Pulmonary artery endothelial cell (primary cell): ENCODE measurements around the gene CDH26. TPM values are rescaled to one million over a fixed set of nuclear protein-coding genes. Genes with fewer than 3 reads are reported as not detected.

Experiments
- DNase-seq: peaks from one replicate; pipeline ENCODE4 v3.0.0-alpha.2; 2011; ENCODE audit warnings: low read depth, low spot score
- total RNA-seq: library from RNA; depleted of rRNA; stranded (reverse); fragments of >200 nt; gene quantifications from 2 replicates; pipeline ENCODE4 v1.2.3, GENCODE V29; 2014

Gene CDH26
- total RNA-seq, 1 donor from 2014 or later: 0.07 TPM

GRCh38 chr20:60043435-60043834 lies 85.2 kb downstream of the CDH26 start:
- no peak for DNase-seq

DNA sequence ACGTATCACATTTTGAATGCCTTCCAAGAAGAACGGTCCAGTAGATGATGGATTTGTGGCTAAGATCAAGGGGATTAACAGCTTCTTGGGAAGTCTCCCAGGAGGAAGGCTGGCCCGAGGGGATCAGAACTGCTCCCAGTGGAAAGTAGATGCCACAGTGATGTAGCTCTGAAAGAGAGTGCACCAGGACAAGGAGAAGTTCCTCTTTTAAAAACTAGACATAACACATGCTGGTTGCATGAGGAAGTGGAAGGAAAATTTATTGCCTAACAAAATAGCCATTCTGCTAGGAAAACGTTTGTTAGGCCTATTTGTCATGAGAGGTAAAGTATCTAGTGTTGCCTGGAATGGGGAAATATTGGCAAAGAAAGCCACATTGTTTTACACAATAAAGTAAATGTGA lies 87.8 kb downstream of the CDH26 start:
- no peak for DNase-seq

GRCh38 chr20:60046436-60046835 lies 88.2 kb downstream of the CDH26 start:
- DNase-seq: no peak

- no peak for DNase-seq
Measured at GRCh38 chr20:60046860-60047259, 88.6 kb downstream of the CDH26 start.

DNA sequence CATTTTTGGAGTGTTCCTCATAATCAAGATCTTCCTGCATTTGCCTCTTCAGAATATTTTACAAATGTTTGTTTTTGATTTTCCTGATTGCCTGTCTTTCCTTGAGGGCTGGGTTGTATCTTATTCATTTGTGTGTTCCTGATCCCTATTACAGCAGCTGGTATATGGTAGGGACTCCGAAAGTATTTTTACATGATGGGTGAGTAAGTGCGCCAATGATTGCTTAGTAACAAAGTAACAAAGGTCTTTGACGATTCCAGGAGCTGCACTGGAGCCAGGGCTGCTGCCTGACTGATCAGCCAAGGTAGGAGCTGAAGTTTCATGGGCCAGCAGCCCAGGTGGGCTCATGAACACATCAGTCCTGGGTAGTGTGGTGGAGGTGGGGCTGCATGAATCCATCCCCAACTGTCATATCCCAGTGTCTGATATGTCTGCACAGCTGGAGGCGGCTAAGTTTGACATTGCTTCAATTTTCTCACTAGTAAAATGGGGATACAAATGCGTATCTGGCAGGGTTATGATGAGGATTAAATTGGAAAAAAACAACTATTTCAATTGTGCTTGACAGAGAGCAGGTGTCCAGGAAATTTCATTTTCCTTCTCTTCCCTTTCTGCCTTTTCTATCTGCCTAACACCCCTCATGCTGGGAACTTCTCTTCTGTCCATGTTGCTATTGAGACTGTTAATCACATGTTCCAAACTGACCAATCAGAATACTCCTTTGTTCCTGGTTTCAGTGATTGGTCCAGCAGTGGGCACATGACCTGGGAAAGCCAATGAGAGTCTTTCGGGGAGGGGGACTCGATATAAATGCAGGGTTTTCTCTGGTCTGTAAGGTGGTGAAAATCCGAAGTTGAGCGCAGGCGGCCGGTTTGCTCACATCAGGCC lies 90.7 kb downstream of the CDH26 start:
- DNase-seq: no peak

DNA sequence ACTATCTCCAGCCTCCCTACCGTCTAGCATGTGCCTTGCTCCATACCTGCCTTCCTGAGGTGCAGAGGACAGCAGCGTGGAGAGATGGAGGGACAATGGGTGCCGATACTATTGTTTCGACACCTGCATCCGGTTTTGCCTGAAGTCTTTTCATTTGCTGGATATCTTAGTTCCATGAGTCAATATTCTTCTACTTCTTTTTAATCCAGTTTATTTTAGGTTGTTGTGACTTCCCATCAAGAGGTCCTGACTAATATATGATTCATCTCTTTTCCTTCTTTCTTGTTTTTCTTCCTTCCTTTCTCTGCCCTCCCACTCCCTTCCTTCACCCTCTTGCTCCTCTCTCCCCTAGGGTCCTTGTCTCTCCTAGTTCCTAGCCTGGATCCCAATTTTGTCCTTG lies 91.4 kb downstream of the CDH26 start:
- no peak for DNase-seq

GRCh38 chr20:60050193-60050947 lies 92.1 kb downstream of the CDH26 start:
- no peak for DNase-seq

DNA sequence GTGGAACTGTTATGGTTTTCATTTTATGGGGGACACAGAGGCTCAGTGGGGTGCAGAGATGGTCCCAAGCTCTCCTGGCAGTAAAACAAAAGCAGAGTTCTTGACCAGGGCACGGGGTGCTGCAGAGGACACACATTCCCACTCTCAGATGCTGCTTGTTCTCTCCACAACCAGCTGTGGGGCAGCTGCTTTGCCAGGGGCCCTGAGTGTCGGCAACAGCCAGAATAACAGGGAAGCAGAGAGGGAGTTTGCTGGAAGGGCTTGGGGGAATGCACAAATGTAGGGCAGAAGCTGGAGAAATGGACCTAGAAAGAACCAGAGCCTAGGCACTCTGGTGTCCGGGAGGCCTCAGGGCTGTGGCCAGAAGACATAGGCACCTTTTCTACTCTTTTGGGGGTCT lies 93.7 kb downstream of the CDH26 start:
- no peak for DNase-seq

DNA sequence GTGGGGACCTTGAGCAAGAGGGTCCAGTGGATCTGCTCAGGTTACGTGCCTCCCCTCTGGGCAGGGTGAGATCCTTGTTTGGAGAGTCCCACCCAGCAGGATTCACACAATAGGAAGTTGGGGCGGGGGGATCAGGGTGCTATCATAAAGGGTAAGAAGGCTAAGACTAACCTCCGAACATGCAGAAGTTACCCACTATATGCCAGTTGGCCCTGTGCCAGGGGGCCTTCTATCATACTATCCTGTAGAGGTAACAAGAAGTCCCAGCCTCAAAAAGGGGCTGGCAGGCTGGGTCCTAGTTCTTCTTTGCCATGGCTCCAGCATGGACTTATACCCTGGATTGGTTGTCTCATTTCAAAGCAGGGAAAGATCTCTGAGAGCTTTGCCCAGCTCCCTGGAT lies 94.1 kb downstream of the CDH26 start:
- DNase-seq: no peak

GRCh38 chr20:60053125-60053817 lies 95.0 kb downstream of the CDH26 start:
- DNase-seq: no peak

- DNase-seq: no peak
Measured at GRCh38 chr20:60053818-60054190, 95.6 kb downstream of the CDH26 start.

DNA sequence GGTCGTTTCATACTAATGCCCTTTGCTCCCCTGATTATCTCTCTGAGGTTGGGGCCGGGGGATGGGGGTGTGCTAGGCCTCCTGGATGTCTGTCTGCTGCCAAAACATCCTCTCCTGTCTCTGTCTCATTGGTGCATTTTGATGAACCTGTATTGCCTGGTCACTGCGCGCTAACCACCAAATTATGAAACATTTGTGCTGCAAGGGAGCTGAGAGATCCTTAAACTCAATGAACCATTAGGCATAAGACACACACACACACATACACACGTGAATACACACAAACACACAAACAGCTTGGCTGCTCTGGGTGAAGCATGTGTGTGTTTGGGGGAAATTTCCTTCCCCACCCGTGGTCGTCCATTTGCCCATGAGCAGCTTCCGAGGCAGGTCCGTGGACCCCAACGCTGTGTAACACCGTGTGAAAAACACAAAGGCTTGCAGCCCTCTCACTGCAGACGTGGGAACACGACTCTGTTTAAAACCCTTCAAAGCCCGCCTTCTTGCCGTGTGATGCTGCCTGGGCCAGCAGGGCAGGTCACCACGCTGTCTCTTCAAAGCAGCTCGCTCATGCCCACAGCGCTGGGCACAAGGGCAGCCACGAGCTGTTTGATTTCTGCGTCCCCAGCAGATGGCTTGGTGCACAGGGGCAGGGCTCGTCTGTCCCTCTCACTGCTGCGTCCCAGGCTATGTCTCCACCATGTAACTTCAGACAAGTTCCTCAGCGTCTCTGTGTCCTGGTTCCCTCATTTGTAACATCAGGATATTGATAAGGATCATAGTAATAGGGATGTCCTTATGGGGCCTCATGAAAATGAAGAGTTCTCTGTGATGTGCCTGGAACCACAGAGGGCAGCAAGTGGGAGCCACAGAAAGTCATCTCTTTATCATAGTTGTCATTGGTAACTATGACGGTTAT lies 96.8 kb downstream of the CDH26 start:
- DNase-seq: no peak

- DNase-seq: no peak
Measured at GRCh38 chr20:60055740-60056139, 97.5 kb downstream of the CDH26 start.

DNA sequence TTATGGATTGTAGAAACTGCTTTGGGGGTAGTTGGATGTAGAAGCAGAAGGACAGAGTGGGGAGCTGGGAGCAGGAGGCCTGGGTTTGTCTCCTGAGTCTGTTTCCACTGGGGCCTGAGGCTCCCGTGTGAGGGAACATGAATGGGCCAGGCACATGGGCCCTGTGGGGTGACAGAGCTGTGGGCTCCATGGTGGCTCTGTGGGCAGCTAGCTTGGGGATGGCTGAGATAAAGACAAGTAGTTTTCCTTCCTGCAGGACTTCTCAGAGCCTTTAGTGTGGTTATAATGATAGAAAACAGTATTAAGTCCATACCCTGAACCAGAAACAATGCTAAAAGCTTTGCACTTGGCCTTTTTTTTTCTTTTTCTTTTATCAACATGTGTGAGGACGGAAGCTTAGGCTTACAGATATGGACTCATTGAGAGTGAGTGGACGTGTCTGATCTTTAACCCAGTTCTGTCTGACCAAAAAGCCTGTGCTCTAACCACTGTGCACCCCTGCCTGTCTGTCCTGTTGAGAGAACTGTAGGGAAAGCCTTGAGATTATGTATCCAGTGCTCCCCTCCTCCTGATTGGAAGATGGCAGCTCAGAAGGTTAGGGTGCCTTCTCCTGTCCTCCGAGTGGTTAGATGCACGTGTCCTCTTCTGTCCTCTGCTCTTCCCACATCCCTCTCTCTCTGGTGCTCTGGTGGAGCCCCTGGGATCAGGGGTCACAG lies 98.3 kb downstream of the CDH26 start:
- no peak for DNase-seq

DNA sequence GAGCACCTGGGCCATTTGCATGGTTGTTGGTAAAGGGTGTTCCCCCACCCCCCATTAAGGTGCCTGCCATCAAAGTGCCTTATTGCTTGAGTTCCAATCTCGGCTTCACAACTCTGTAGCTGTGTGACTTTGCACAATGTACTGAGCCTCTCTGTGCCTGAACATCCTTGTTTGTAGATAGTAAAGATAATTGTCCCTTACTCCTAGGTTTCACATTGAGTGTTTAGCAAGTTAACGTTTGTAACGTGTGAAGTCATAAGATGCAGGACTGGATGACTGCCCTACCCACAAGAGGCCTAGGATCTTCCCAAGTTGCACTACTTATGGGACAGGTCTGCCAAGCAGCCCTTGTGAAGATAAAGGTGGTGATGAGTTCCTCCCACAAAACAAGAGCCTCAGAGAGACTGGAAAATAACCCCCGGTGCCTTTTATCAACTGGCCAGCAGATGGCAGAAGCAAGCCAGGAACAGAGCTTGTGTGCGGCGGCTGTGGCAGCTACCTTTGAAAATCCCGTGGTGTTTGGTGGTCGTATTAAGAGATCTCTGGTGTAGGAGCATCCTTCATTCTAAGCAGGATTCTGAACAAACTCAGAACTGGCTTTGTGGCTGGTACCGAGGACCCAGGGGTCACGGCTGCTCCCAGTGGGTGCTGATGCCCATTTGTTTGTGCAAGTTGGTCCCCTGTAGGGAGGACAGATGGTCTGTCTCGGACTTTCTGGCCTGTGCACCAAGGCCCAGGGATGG lies 99.1 kb downstream of the CDH26 start:
- no peak for DNase-seq

DNA sequence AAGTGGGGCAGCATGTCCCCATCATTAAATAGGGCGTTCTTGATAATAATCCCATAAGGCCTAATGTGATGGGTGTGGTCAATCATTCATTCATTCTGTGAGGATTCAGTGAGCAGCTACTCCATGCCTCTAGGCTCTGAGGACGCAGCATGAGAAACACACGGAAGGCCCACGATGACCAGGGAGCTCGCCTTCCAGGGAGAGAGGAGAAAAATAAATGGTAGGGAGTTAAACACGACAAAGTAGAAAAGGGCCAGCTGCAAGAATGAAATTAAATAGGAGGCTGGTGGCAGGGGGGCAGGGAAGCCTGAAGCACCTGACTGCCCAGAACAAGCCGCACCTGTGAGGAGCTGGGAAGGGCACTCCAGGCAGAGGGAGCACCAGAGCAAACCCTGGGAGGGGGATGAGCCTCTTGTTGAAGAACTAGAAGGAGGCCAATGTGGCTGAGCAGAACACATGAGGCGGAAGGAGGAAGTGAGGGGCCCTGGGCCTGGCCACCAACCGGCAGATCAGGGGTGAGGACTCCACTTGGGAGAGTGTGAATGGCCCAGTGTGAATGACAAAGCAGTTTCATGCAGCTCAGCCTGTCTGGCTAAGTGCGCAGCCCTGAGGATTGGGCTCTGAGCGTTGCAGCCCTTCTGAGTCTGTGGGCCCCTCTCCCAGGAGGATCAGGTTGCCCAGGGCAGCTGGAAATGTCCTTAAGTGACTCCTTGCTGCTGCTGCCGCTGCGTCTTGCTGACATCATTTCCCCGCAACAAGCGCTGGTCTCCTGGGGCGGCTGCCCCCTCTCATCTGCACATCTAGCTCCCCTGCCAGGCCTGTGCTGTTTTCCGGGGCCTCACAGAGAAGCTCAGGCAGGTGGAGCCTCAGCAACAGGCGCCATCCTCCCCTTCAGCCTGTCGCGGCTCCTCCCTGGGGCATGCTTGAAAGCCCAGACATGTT lies 99.9 kb downstream of the CDH26 start:
- DNase-seq: no peak

DNA sequence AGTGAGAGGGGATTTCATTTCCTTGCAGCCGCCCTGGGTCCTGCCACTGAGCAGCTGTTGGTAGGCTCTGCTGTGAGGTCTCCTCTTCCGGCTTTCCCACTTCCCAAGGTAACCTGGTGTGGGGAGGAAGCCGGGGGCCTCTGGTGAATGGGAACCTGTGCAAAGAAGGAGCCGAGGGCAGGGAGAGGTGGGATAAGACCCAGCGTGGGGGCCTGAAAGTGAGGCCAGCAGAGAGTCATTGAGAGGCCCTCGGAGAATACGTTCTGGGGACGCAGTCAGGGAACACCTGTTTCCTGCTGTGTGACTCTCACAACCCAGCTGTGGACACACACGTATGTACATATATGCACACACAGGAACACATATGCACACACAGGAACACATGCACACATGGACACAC lies 100.7 kb downstream of the CDH26 start:
- DNase-seq: no peak

GRCh38 chr20:60060006-60060557 lies 101.9 kb downstream of the CDH26 start:
- DNase-seq: no peak
